ENCODE data around the gene NOTCH4. TPM values are rescaled to one million over a fixed set of nuclear protein-coding genes. Genes with fewer than 3 reads are reported as not detected.

Gene NOTCH4
- total and polyA plus RNA-seq, 2 experiments from 2014 or later = 2.7 to 2.8 TPM

DNA sequence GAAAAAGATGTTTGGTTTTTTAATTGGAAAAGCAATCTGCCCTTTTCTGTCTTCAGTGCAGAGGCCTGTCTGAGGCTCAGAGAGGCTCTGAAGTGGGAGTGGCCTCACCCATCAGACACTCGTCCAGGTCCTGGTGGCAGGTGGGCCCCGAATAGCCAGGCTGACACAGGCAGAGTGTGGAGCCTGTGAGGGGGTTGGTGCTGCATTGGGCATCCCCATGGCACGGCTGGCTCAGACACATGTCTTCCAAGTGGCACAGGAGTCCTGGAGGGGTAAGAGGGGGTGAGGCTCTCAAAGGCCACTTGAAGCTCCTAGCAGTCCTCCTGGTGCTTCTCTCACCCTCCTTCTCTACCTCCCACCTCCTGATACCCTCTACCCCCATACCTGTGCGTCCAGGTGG is 3.8 kb downstream of the NOTCH4 start (continued):
- TF ChIP-seq, protein P1, sequence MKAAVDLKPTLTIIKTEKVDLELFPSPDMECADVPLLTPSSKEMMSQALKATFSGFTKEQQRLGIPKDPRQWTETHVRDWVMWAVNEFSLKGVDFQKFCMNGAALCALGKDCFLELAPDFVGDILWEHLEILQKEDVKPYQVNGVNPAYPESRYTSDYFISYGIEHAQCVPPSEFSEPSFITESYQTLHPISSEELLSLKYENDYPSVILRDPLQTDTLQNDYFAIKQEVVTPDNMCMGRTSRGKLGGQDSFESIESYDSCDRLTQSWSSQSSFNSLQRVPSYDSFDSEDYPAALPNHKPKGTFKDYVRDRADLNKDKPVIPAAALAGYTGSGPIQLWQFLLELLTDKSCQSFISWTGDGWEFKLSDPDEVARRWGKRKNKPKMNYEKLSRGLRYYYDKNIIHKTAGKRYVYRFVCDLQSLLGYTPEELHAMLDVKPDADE (IDR thresholded peaks at IDR 0.05) = no peak

DNA sequence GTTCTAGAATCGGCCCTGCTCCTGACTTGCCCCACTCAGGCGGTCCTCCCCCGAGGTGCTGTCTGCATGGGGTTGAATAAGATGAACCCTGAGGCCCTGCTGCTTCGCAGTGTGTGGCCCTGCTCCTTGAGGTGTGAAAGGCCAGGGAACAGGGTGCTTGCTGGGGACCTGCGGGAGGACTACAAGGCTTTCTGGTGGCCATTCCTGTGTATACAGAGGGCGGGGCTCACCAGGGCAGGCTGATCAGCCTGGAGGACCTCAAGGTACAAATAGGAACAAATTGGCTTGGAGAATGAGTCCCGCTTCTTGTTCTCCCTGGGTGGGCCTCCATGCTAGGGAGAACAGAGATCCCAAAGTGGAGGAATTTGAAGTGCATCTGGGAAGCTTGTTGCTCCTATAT is 5.7 kb downstream of the NOTCH4 start:
- no peaks in the 10 kb centered on the region for H3K4me1 Mint-ChIP-seq
- H3K4me1 ChIP-seq (ENCODE audit: insufficient read depth) = no peaks in the 10 kb centered on the region
- H3K36me3 ChIP-seq (ENCODE audit: insufficient read depth) = no peaks in the 10 kb centered on the region
- H3K9me3 Mint-ChIP-seq = no peaks in the 10 kb centered on the region; the same call in 2 of the 3 replicates
- DNase-seq (ENCODE audit: low spot score) (no peak), ATAC-seq (no peak)
- H4K20me1 ChIP-seq (replicated peaks; ENCODE audit: insufficient read depth) = no peaks in the 10 kb centered on the region
- no peak for TF ChIP-seq ZNF114 (CRISPR knock-in tag; IDR thresholded peaks at IDR 0.05)
- TF ChIP-seq ZNF331 (CRISPR knock-in tag; IDR thresholded peaks at IDR 0.05; ENCODE audit: low read depth) = no peak
- TF ChIP-seq CREB1 (CRISPR knock-in tag; IDR thresholded peaks at IDR 0.05; ENCODE audit: low read depth) = no peak
- TF ChIP-seq STAT1 (IDR thresholded peaks at IDR 0.05; ENCODE audit: unreplicated experiment) = no peak
- TF ChIP-seq, protein P1 (IDR thresholded peaks at IDR 0.05) = no peak
- TF ChIP-seq, protein P2, sequence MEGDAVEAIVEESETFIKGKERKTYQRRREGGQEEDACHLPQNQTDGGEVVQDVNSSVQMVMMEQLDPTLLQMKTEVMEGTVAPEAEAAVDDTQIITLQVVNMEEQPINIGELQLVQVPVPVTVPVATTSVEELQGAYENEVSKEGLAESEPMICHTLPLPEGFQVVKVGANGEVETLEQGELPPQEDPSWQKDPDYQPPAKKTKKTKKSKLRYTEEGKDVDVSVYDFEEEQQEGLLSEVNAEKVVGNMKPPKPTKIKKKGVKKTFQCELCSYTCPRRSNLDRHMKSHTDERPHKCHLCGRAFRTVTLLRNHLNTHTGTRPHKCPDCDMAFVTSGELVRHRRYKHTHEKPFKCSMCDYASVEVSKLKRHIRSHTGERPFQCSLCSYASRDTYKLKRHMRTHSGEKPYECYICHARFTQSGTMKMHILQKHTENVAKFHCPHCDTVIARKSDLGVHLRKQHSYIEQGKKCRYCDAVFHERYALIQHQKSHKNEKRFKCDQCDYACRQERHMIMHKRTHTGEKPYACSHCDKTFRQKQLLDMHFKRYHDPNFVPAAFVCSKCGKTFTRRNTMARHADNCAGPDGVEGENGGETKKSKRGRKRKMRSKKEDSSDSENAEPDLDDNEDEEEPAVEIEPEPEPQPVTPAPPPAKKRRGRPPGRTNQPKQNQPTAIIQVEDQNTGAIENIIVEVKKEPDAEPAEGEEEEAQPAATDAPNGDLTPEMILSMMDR (conservative IDR thresholded peaks at IDR 0.05; ENCODE audit: low read depth in 2 of 2) = no peak
- no peak for TF ChIP-seq NANOG (IDR thresholded peaks at IDR 0.05; ENCODE audit: borderline replicate concordance)
- TF ChIP-seq JUNB (IDR thresholded peaks at IDR 0.05; ENCODE audit: unreplicated experiment) = no peak
- TF ChIP-seq EZH2 (IDR thresholded peaks at IDR 0.05; ENCODE audit: low read depth, unreplicated experiment) = no peak
- no peak for TF ChIP-seq EZH2phosphoT487 (IDR thresholded peaks at IDR 0.05; ENCODE audit: unreplicated experiment)
- H3K27me3 ChIP-seq (ENCODE audit: insufficient read depth) = no peaks in the 10 kb centered on the region
- H3K4me2 ChIP-seq = no peak overlapping the region
- H3K36me3 Mint-ChIP-seq (ENCODE audit: low read depth) = no peaks in the 10 kb centered on the region
- H3K27me3 Mint-ChIP-seq (ENCODE audit: insufficient read depth, low read depth, poor library complexity) = peaks cover 13% of the 10 kb centered on the region
- 0 out of 2 replicates have a peak, but pooled peaks cover 3% of the 10 kb centered on the region for H3K9me2 ChIP-seq (ENCODE audit: insufficient read depth)
- H2AFZ ChIP-seq = no peak overlapping the region
- no peaks in the 10 kb centered on the region for H3K79me2 ChIP-seq (replicated peaks; ENCODE audit: insufficient read depth)
- H3F3A ChIP-seq (replicated peaks; ENCODE audit: low read depth) = no peaks in the 10 kb centered on the region
- H3K27ac Mint-ChIP-seq = no peak overlapping the region
- no peak overlapping the region for H3K4me3 ChIP-seq
- no peak overlapping the region for H3K4me3 Mint-ChIP-seq
- H3K27ac ChIP-seq (ENCODE audit: low read depth) = no peak overlapping the region

DNA sequence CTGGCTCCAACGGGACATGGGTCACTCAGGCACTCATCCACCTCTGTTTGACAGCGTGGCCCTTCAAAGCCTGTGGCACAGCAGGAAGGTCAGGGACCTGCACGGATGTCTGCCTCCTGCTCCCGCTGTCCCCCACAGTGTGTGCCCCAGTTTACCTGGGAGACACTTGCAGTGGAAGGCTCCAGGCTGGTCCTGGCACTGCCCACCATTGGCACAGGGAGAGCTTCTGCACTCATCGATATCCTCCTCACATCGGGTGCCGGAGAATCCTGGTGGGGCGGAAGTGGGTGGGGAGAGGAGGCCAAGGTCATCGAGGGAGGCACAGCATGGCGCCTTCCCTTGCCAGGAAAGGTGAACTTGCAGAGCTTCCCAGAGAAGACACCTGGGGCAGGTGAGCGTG is 6.9 kb downstream of the NOTCH4 start:
- Mint-ChIP-seq H3K4me1 (no peaks in the 10 kb centered on the region), H3K27me3 (ENCODE audit: insufficient read depth, low read depth, poor library complexity) (peaks cover 9% of the 10 kb centered on the region), H3K4me3 (no peak overlapping the region), H3K9me3 (no peaks in the 10 kb centered on the region; the same call in 2 of the 3 replicates), H3K27ac (no peak overlapping the region), H3K36me3 (ENCODE audit: low read depth) (no peaks in the 10 kb centered on the region)
- TF ChIP-seq EZH2phosphoT487 (IDR thresholded peaks at IDR 0.05; ENCODE audit: unreplicated experiment) (no peak), STAT1 (IDR thresholded peaks at IDR 0.05; ENCODE audit: unreplicated experiment) (no peak), POLR2AphosphoS5 (IDR thresholded peaks at IDR 0.05; ENCODE audit: low read depth) (no peak), JUNB (IDR thresholded peaks at IDR 0.05; ENCODE audit: unreplicated experiment) (no peak), ZNF331 (CRISPR knock-in tag; IDR thresholded peaks at IDR 0.05; ENCODE audit: low read depth) (no peak), EZH2 (IDR thresholded peaks at IDR 0.05; ENCODE audit: low read depth, unreplicated experiment) (no peak), NANOG (IDR thresholded peaks at IDR 0.05; ENCODE audit: borderline replicate concordance) (no peak)
- TF ChIP-seq, protein P2 (conservative IDR thresholded peaks at IDR 0.05; ENCODE audit: low read depth in 2 of 2) = no peak
- H3F3A ChIP-seq (replicated peaks; ENCODE audit: low read depth) = no peaks in the 10 kb centered on the region
- H4K20me1 ChIP-seq (replicated peaks; ENCODE audit: insufficient read depth) = no peaks in the 10 kb centered on the region
- no peak overlapping the region for H3K27ac ChIP-seq (ENCODE audit: low read depth)
- ATAC-seq = no peak
- no peak overlapping the region for H3K4me3 ChIP-seq
- 0 out of 2 replicates have a peak, but pooled peaks cover 3% of the 10 kb centered on the region for H3K9me2 ChIP-seq (ENCODE audit: insufficient read depth)
- no peaks in the 10 kb centered on the region for H3K4me1 ChIP-seq (ENCODE audit: insufficient read depth)
- H3K27me3 ChIP-seq (ENCODE audit: insufficient read depth) = no peaks in the 10 kb centered on the region
- DNase-seq (ENCODE audit: low spot score) = no peak
- no peak overlapping the region for H2AFZ ChIP-seq
- no peak overlapping the region for H3K4me2 ChIP-seq
- no peaks in the 10 kb centered on the region for H3K79me2 ChIP-seq (replicated peaks; ENCODE audit: insufficient read depth)
- no peaks in the 10 kb centered on the region for H3K36me3 ChIP-seq (ENCODE audit: insufficient read depth)

Data from GM23338 (cell line).